NB4 (cell line): ENCODE measurements around the gene ZMAT5.
A peak's percentile ranks its signal among the peaks of the same experiment; 100 is the strongest.

Source experiments
- DNase-seq: peaks from one replicate; pipeline ENCODE4 v3.0.0; 2010; ENCODE audit warnings: low read depth
- H3K4me3 ChIP-seq: one replicate; pipeline ENCODE4 v1.5.1; 2011; ENCODE audit warnings: mild to moderate bottlenecking, low read depth, low read length, moderate library complexity
- MAX ChIP-seq: IDR thresholded peaks from 2 replicates; pipeline ENCODE4 v1.6.1; 2011; ENCODE audit warnings: low read depth, low read length
- MYC ChIP-seq: IDR thresholded peaks from 2 replicates; pipeline ENCODE4 v1.6.1; 2011; ENCODE audit warnings: low read depth, low read length
- POLR2A ChIP-seq: IDR thresholded peaks from 2 replicates; pipeline ENCODE4 v1.6.1; 2011; ENCODE audit warnings: mild to moderate bottlenecking; ENCODE audit not compliant: insufficient read length; ENCODE audit errors: extremely low read depth
- TF ChIP-seq, protein P1 (sequence below): IDR thresholded peaks from one replicate; pipeline ENCODE4 v1.5.1; 2012; ENCODE audit warnings: low read depth, low read length

The ZMAT5 gene

GRCh38 chr22:29734406-29734805 lies 32.4 kb downstream of the ZMAT5 start:
- no peak for DNase-seq
- no peak overlapping the region for H3K4me3 ChIP-seq
- no peak for TF ChIP-seq POLR2A
- no peak for TF ChIP-seq MAX
- TF ChIP-seq, protein P1, sequence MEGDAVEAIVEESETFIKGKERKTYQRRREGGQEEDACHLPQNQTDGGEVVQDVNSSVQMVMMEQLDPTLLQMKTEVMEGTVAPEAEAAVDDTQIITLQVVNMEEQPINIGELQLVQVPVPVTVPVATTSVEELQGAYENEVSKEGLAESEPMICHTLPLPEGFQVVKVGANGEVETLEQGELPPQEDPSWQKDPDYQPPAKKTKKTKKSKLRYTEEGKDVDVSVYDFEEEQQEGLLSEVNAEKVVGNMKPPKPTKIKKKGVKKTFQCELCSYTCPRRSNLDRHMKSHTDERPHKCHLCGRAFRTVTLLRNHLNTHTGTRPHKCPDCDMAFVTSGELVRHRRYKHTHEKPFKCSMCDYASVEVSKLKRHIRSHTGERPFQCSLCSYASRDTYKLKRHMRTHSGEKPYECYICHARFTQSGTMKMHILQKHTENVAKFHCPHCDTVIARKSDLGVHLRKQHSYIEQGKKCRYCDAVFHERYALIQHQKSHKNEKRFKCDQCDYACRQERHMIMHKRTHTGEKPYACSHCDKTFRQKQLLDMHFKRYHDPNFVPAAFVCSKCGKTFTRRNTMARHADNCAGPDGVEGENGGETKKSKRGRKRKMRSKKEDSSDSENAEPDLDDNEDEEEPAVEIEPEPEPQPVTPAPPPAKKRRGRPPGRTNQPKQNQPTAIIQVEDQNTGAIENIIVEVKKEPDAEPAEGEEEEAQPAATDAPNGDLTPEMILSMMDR = no peak

GRCh38 chr22:29733362-29734201 lies 33.2 kb downstream of the ZMAT5 start:
- TF ChIP-seq MAX = peak; percentile 35
- TF ChIP-seq MYC = no peak
- TF ChIP-seq POLR2A = no peak
- TF ChIP-seq, protein P1 = no peak
- DNase-seq = no peak
- H3K4me3 ChIP-seq = no peak overlapping the region

- H3K4me3 ChIP-seq = no peak overlapping the region
- TF ChIP-seq, protein P1 = no peak
- TF ChIP-seq POLR2A (no peak), MAX (no peak), MYC (no peak)
- no peak for DNase-seq
These were observed 33.9 kb downstream of the ZMAT5 start for GRCh38 chr22:29732883-29733282.

DNA sequence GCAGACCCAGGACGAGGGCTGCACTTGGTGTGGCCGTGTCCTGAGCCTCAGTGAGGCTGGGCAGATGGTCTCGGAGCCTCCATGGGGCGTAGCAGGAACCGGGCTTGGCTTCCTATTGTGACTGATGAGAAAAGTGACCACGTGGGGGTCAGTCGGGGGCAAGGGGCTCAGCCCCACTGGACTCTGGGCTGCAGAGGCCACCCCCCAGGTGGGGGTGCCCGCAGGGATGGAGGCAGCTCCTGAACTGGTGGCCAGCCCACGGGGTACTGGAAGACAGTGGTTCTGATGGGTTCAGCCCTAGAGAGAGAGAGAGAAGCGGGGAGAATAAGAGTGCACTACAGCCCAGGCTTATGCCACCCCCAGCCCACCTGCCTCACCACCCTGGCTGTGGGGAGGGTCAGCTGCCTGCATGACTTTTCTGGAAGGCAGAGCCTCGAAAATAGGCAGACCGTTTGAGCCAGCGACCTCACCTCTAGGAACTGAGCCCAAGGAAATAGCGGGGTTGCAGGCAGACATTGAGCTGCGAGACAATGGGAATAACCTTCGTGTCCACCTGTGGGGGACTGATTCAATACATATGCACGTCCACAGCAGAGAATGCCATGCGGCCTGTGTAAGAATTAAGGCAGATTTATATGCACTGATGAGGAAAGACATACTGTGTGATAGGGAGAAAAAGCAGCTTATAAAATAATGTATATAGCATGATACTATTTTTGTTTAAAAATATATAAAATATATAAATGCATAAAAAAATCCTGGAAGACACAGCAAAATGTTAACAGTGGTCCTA lies 35.6 kb downstream of the ZMAT5 start:
- no peak for TF ChIP-seq MYC
- no peak for TF ChIP-seq POLR2A
- TF ChIP-seq, protein P1 = no peak
- no peak for TF ChIP-seq MAX
- DNase-seq = no peak
- H3K4me3 ChIP-seq = no peak overlapping the region

DNA sequence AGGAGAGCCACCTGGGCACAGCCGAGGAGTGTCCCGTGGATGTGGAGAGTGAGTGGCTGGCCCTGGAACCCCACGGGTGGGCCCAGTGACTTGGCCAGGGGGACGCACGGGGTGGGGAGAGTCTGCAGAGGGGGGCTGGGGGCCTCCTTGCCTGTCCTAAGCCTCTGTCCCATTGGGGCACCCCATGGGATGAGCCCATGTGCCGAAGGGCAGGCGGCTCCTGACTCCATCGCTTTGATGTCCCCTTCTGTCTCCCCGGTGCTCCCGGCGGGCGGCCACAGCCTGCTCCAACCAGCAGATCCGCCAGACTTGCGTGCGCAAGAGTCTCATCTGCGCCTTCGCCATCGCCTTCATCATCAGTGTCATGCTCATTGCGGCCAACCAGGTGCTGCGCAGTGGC lies 37.6 kb downstream of the ZMAT5 start:
- DNase-seq = no peak

More for the DNA sequence above, 37.6 kb downstream of the ZMAT5 start:
- no peak overlapping the region for H3K4me3 ChIP-seq
- TF ChIP-seq, protein P1 = no peak
- TF ChIP-seq MAX (no peak), POLR2A (no peak), MYC (no peak)
